ENCODE results near the gene PDCD1. TPM values are rescaled to one million over a fixed set of nuclear protein-coding genes. Genes with fewer than 3 reads are reported as not detected.

The PDCD1 gene
- total and polyA plus RNA-seq, 2 donors (not counting 1 experiment from before 2014, with no cell fraction given) = not detected

DNA sequence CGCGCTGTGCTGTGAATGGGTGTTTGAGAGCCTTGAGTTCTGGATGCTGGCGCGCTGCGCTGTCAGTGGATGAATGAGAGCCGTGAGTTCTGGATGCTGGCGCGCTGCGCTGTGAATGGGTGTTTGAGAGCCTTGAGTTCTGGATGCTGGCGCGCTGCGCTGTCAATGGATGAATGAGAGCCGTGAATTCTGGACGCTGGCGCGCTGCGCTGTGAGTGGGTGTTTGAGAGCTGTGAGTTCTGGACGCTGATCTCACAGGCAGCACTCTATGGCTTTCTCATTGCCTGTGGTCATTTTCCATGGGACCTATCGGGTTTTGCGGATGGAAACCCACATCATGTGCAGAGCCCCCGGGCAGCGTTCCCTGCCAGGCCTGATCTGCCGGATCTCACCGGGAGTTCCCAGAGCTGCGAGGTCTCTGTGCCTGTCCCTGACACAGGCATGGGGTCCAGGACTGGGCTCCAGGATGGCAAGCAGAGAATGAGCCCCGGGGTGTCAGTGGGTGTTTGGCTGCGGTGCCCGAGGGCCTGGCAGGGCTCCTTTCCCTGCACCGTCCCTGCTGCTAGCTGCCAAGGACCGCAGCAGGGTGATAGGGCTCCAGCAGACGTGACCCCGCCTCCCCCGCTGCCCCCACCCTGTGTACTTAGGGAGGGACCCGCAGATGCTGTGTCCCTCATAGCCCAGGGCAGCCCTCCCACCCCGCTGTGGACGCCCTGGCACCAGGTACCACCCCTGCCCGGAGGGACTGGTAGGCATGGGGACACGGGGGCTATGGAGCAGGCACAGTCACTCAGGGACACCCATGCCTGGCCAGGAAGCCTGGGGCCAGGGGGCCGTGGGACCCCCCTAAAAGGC lies 9.7 kb downstream of the PDCD1 start:
- no peaks in the 10 kb centered on the region for H3K36me3 ChIP-seq (ENCODE audit: control insufficient read depth, insufficient read depth, low read length)

DNA sequence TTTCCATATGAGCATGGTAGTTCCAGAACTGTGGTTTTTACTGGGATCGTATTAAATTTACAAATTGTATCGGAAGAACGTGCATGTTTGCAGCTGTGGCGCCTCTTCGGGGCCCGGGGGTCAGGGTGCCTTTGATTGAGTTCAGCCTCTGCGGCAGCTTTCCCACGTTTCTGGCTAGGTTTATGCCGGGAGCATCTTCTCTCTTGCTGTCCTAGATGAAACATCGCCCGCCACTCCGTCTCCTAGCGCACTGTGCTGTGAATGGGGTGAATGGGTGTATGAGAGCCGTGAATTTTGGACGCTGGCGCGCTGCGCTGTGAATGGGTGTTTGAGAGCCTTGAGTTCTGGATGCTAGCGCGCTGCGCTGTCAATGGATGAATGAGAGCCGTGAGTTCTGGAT lies 12.3 kb downstream of the PDCD1 start:
- no peak for DNase-seq (ENCODE audit: low read depth in 2 of 2)
- Histone ChIP-seq H3K4me1 (ENCODE audit: control insufficient read depth, extremely low read depth, insufficient read depth, low read length) (no peaks in the 10 kb centered on the region), H3K36me3 (ENCODE audit: control insufficient read depth, insufficient read depth, low read length) (no peaks in the 10 kb centered on the region), H3K9me3 (ENCODE audit: control insufficient read depth, insufficient read depth, low read depth, low read length) (no peaks in the 10 kb centered on the region), H4K20me1 (ENCODE audit: control insufficient read depth, extremely low read depth, insufficient read depth, low read length) (no peaks in the 10 kb centered on the region), H3K79me2 (ENCODE audit: control insufficient read depth, insufficient read depth, low read length) (no peaks in the 10 kb centered on the region), H2AFZ (ENCODE audit: low read length) (no peak overlapping the region), H3K27me3 (ENCODE audit: control insufficient read depth, insufficient read depth, low read length) (no peaks in the 10 kb centered on the region), H3K9ac (ENCODE audit: insufficient read depth, low read length) (no peak overlapping the region), H3K4me2 (ENCODE audit: extremely low read depth, insufficient read depth, low read length) (no peak overlapping the region), H3K4me3 (replicated peaks in 1 of 4; ENCODE audit: control extremely low read depth in 1 of 4, insufficient read depth in 1 of 4, low read depth in 3 of 4, low read length in 4 of 4) (no peak overlapping the region), H3K27ac (ENCODE audit: insufficient read depth, low read length) (no peak overlapping the region)
- no peak for TF ChIP-seq EZH2 (IDR thresholded peaks at IDR 0.05; ENCODE audit: low read length, missing control alignments)
- TF ChIP-seq, protein P1, sequence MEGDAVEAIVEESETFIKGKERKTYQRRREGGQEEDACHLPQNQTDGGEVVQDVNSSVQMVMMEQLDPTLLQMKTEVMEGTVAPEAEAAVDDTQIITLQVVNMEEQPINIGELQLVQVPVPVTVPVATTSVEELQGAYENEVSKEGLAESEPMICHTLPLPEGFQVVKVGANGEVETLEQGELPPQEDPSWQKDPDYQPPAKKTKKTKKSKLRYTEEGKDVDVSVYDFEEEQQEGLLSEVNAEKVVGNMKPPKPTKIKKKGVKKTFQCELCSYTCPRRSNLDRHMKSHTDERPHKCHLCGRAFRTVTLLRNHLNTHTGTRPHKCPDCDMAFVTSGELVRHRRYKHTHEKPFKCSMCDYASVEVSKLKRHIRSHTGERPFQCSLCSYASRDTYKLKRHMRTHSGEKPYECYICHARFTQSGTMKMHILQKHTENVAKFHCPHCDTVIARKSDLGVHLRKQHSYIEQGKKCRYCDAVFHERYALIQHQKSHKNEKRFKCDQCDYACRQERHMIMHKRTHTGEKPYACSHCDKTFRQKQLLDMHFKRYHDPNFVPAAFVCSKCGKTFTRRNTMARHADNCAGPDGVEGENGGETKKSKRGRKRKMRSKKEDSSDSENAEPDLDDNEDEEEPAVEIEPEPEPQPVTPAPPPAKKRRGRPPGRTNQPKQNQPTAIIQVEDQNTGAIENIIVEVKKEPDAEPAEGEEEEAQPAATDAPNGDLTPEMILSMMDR (conservative IDR thresholded peaks at IDR 0.05 in 1 of 2, IDR thresholded peaks at IDR 0.05 in 1 of 2; ENCODE audit: low read depth in 1 of 2, low read length in 2 of 2) = no peak

More for the DNA sequence above, 9.7 kb downstream of the PDCD1 start:
- H3K9me3 ChIP-seq (ENCODE audit: control insufficient read depth, insufficient read depth, low read depth, low read length) = no peaks in the 10 kb centered on the region
- DNase-seq (ENCODE audit: low read depth in 2 of 2) = no peak
- H4K20me1 ChIP-seq (ENCODE audit: control insufficient read depth, extremely low read depth, insufficient read depth, low read length) = no peaks in the 10 kb centered on the region
- H3K4me2 ChIP-seq (ENCODE audit: extremely low read depth, insufficient read depth, low read length) = no peak overlapping the region
- no peak overlapping the region for H3K27ac ChIP-seq (ENCODE audit: insufficient read depth, low read length)
- H3K27me3 ChIP-seq (ENCODE audit: control insufficient read depth, insufficient read depth, low read length) = no peaks in the 10 kb centered on the region
- H2AFZ ChIP-seq (ENCODE audit: low read length) = no peak overlapping the region
- H3K9ac ChIP-seq (ENCODE audit: insufficient read depth, low read length) = no peak overlapping the region
- H3K79me2 ChIP-seq (ENCODE audit: control insufficient read depth, insufficient read depth, low read length) = no peaks in the 10 kb centered on the region
- no peak overlapping the region for H3K4me3 ChIP-seq (replicated peaks in 1 of 4; ENCODE audit: control extremely low read depth in 1 of 4, insufficient read depth in 1 of 4, low read depth in 3 of 4, low read length in 4 of 4)
- no peak for TF ChIP-seq EZH2 (IDR thresholded peaks at IDR 0.05; ENCODE audit: low read length, missing control alignments)
- TF ChIP-seq, protein P1 (conservative IDR thresholded peaks at IDR 0.05 in 1 of 2, IDR thresholded peaks at IDR 0.05 in 1 of 2; ENCODE audit: low read depth in 1 of 2, low read length in 2 of 2) = no peak
- H3K4me1 ChIP-seq (ENCODE audit: control insufficient read depth, extremely low read depth, insufficient read depth, low read length) = no peaks in the 10 kb centered on the region

DNA sequence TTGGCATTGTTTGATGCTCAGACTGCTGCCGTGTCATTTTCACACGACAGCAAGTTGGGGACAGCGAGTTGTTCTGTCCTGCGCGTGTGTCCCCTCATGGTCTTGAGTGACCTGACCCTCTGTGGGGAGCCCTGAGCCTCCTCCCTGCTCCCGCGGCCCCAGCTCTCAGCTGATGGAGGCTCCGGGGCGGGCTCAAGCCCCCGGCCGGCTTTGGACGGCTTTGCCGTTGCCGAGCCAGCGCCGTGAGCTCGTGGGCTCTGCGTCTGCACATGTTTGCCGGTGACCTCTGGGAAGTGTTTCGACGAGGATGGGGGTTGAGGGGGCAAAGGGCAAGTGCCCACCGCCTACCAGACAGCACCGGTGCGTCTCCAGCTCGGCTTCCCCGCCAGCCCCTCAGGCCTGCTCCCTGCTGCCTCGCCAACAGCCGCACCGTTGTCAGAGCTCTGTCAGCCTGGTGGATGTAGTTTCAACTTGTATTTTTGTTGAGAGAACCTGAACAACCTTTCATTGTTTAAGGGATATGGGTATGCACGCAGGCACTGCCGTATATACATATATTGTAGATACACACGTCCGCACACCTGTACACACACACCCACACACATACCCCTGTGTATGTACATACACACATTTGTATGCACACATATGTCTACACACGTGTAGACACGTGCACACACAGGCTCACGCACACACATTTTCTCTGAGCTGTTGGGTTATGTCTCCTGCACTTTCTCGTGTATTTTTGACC lies 13.7 kb downstream of the PDCD1 start:
- no peak overlapping the region for H2AFZ ChIP-seq (ENCODE audit: low read length)
- no peaks in the 10 kb centered on the region for H3K4me1 ChIP-seq (ENCODE audit: control insufficient read depth, extremely low read depth, insufficient read depth, low read length)
- no peak overlapping the region for H3K4me3 ChIP-seq (replicated peaks in 1 of 4; ENCODE audit: control extremely low read depth in 1 of 4, insufficient read depth in 1 of 4, low read depth in 3 of 4, low read length in 4 of 4)
- H3K27me3 ChIP-seq (ENCODE audit: control insufficient read depth, insufficient read depth, low read length) = no peaks in the 10 kb centered on the region
- no peak for DNase-seq (ENCODE audit: low read depth in 2 of 2)
- no peak overlapping the region for H3K9ac ChIP-seq (ENCODE audit: insufficient read depth, low read length)
- H3K9me3 ChIP-seq (ENCODE audit: control insufficient read depth, insufficient read depth, low read depth, low read length) = no peaks in the 10 kb centered on the region
- H3K36me3 ChIP-seq (ENCODE audit: control insufficient read depth, insufficient read depth, low read length) = no peaks in the 10 kb centered on the region
- H3K27ac ChIP-seq (ENCODE audit: insufficient read depth, low read length) = no peak overlapping the region
- H3K4me2 ChIP-seq (ENCODE audit: extremely low read depth, insufficient read depth, low read length) = no peak overlapping the region
- H3K79me2 ChIP-seq (ENCODE audit: control insufficient read depth, insufficient read depth, low read length) = no peaks in the 10 kb centered on the region
- TF ChIP-seq, protein P1 (conservative IDR thresholded peaks at IDR 0.05 in 1 of 2, IDR thresholded peaks at IDR 0.05 in 1 of 2; ENCODE audit: low read depth in 1 of 2, low read length in 2 of 2) = no peak
- no peak for TF ChIP-seq EZH2 (IDR thresholded peaks at IDR 0.05; ENCODE audit: low read length, missing control alignments)
- no peaks in the 10 kb centered on the region for H4K20me1 ChIP-seq (ENCODE audit: control insufficient read depth, extremely low read depth, insufficient read depth, low read length)
